Thoracic aorta (tissue), 2 donors: ENCODE data around the gene INO80C. TPM values are rescaled to one million over a fixed set of nuclear protein-coding genes. Genes with fewer than 3 reads are reported as not detected.

Experiments used
- ATAC-seq: fragments of 150-250 bp; one replicate; pipeline ENCODE4 v1.8.0; 2017; ENCODE audit warnings: low read depth; ENCODE audit not compliant: insufficient number of reproducible peaks, low FRiP score
- DNase-seq: peaks from one replicate; pipeline ENCODE4 v3.0.0-alpha.2; 2020; ENCODE audit warnings: low spot score
- H3K27ac ChIP-seq, 2 donors: fragments of 200-600 bp; sonication (generic); 1 replicate in 1 of 2; 2 replicates in 1 of 2; pipeline ENCODE4 v1.5.1; 2016; ENCODE audit warnings: mild to moderate bottlenecking in 2 of 2, moderate library complexity in 2 of 2
- H3K27me3 ChIP-seq: fragments of 200-600 bp; sonication (generic); replicated peaks from 2 replicates; pipeline ENCODE4 v1.6.0; 2016; ENCODE audit warnings: mild to moderate bottlenecking; ENCODE audit not compliant: insufficient read depth
- H3K36me3 ChIP-seq: fragments of 200-600 bp; sonication (generic); one replicate; pipeline ENCODE4 v1.5.1; 2016
- H3K4me1 ChIP-seq, 2 donors: fragments of 200-600 bp; sonication (generic); 1 replicate in 1 of 2; 2 replicates in 1 of 2; pipeline versions ENCODE4 v1.5.1 to v1.6.0; 2016; ENCODE audit warnings: low read depth in 2 of 2, mild to moderate bottlenecking in 1 of 2; ENCODE audit not compliant: control insufficient read depth in 1 of 2
- H3K4me3 ChIP-seq: fragments of 200-600 bp; sonication (generic); 2 replicates; pipeline ENCODE4 v1.5.1; 2016; ENCODE audit warnings: mild to moderate bottlenecking
- H3K9me3 ChIP-seq: fragments of 200-600 bp; sonication (generic); 2 replicates; pipeline ENCODE4 v1.5.1; 2016
- total RNA-seq, 2 donors: library from RNA; depleted of rRNA; stranded (reverse); fragments of >200 nt; gene quantifications; one replicate each; pipeline versions ENCODE4 v1.1.0 to v1.2.3, GENCODE V29; 2016
- TF ChIP-seq, protein P1 (sequence below): fragments of 200-600 bp; sonication (generic); IDR thresholded peaks from one replicate; pipeline ENCODE4 v1.5.1; 2019; ENCODE audit warnings: antibody characterized with exemption

INO80C gene
- total RNA-seq, 2 donors from 2014 or later: 3.0 to 7.3 TPM

DNA sequence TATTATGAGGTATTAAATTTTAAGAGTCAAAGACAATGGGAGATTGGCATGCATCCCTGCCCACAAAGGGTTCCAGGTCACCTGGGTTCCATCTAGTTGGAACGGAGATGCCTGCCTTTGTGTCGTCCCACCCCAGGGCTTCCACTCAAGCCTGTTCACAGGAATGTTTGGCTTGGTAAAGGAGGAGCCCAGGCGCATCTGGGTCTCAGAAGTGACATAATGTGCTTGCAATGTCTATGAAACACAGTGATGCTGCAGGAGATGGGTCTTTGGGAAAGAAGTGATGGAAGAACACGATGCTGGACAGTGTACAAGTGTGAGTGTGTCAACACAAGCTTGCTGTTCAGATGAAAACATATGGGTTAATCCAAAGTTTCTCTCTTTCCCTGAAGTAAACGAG is 71.0 kb downstream of the INO80C start:
- Histone ChIP-seq H3K9me3 (no peaks in the 10 kb centered on the region), H3K4me1 (no peaks in the 10 kb centered on the region), H3K27me3 (no peaks in the 10 kb centered on the region), H3K27ac (no peak overlapping the region), H3K4me3 (no peak overlapping the region), H3K36me3 (no peaks in the 10 kb centered on the region)
- no peak for ATAC-seq
- TF ChIP-seq, protein P1, sequence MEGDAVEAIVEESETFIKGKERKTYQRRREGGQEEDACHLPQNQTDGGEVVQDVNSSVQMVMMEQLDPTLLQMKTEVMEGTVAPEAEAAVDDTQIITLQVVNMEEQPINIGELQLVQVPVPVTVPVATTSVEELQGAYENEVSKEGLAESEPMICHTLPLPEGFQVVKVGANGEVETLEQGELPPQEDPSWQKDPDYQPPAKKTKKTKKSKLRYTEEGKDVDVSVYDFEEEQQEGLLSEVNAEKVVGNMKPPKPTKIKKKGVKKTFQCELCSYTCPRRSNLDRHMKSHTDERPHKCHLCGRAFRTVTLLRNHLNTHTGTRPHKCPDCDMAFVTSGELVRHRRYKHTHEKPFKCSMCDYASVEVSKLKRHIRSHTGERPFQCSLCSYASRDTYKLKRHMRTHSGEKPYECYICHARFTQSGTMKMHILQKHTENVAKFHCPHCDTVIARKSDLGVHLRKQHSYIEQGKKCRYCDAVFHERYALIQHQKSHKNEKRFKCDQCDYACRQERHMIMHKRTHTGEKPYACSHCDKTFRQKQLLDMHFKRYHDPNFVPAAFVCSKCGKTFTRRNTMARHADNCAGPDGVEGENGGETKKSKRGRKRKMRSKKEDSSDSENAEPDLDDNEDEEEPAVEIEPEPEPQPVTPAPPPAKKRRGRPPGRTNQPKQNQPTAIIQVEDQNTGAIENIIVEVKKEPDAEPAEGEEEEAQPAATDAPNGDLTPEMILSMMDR: no peak
- DNase-seq: no peak

DNA sequence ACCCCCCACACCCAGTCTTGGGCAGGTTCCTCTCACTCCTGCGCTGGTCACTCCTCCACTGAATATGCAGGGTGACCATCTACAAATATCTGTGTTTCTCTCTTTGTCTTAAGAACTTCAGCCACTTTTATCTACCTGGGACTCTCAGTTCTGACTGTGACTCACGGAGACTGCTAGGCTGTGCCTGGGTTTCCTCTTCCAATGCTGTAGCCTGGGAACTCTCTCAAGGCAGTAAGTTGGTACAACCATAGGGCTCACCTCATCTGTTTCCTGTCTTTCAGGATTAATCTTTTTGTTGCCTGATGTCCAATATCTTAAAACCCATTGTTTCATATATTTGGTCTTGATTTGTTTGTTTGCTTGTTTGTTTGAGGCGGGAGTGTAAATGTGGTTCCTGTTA is 73.4 kb downstream of the INO80C start:
- DNase-seq: no peak
- TF ChIP-seq, protein P1: no peak
- Histone ChIP-seq H3K4me1 (no peaks in the 10 kb centered on the region), H3K36me3 (no peaks in the 10 kb centered on the region), H3K27me3 (no peaks in the 10 kb centered on the region), H3K27ac (no peak overlapping the region), H3K4me3 (no peak overlapping the region), H3K9me3 (no peaks in the 10 kb centered on the region)
- no peak for ATAC-seq

DNA sequence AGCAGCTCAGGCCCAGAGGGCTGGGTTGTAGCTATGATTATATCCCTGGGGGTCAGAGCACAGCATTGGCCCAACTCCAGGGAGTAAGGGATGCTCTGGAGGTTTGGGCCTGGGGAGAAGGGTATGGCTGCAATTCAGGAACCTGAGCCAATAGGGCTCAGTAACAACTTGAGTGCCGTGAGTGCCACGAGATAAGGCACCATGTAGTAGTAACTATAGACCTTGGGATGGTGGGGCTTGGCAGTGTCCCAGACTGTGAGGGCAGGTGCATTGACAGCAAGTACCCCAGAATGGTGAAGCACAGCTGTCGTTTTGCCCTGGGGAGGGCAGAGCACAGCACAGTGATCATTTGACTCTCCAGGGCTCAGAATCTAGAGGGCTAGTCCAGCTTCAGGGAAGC is 75.5 kb downstream of the INO80C start:
- TF ChIP-seq, protein P1: no peak
- Histone ChIP-seq H3K27ac (no peak overlapping the region), H3K36me3 (no peaks in the 10 kb centered on the region), H3K27me3 (no peaks in the 10 kb centered on the region), H3K4me3 (no peak overlapping the region), H3K9me3 (no peaks in the 10 kb centered on the region), H3K4me1 (no peaks in the 10 kb centered on the region)
- ATAC-seq (no peak), DNase-seq (no peak)

DNA sequence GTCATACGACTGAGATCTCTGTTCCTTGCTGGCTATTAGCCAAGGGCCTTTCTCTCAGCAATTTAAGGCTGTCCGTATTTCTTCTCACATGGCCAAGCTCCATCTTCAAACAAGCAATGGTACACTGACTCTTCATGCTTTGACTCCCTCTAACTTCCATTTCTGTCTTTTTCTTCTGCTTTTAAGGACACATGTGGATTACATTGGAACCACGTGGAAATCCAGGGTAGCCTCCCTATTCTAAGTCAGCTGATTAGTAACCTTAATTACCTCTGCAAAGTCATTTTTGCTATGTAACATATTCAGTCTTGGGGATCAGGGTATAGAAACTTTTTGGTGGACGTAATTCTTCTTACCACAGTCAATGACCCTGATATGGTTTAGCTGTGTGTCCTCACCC is 79.2 kb downstream of the INO80C start:
- no peaks in the 10 kb centered on the region for H3K9me3 ChIP-seq
- TF ChIP-seq, protein P1: no peak
- ATAC-seq (no peak), DNase-seq (no peak)
- H3K4me3 ChIP-seq: no peak overlapping the region
- H3K4me1 ChIP-seq: no peaks in the 10 kb centered on the region
- H3K36me3 ChIP-seq: no peaks in the 10 kb centered on the region
- no peaks in the 10 kb centered on the region for H3K27me3 ChIP-seq
- no peak overlapping the region for H3K27ac ChIP-seq

Other genes starting within 250 kb of the INO80C start
- 10 to 100 TPM; 19.5 to 45.8 TPM for gene ZSCAN30, start 207.7 kb downstream of the INO80C start, total RNA-seq
- 10 to 100 TPM; 26.1 to 40.8 TPM for gene ZNF24, start 153.5 kb downstream of the INO80C start, total RNA-seq
- 1 to 10 TPM in 1 of 2 donors, under 1 TPM in 1; 0.95 to 4.1 TPM for gene ZNF396, start 120.6 kb downstream of the INO80C start, total RNA-seq
- 10 to 100 TPM; 31.1 to 32.0 TPM for gene GALNT1, start 83.8 kb upstream of the INO80C start, total RNA-seq